AG09309 (cell line): Measurements from ENCODE around the gene PPHLN1.

Experiments
- DNase-seq: peaks from one replicate; pipeline ENCODE4 v3.0.0-alpha.2; 2010; ENCODE audit warnings: low read depth
- H3K4me3 ChIP-seq: 2 replicates; pipeline ENCODE4 v1.5.1; 2011; ENCODE audit warnings: mild to moderate bottlenecking, low read depth, low read length, moderate library complexity; ENCODE audit not compliant: control insufficient read depth
- TF ChIP-seq, protein P1 (sequence below): IDR thresholded peaks from 2 replicates; pipeline ENCODE4 v1.5.1; 2011; ENCODE audit warnings: mild to moderate bottlenecking, low read depth, low read length, inconsistent platforms; ENCODE audit not compliant: insufficient read depth, control insufficient read depth; ENCODE audit errors: missing control alignments

PPHLN1 gene

DNA sequence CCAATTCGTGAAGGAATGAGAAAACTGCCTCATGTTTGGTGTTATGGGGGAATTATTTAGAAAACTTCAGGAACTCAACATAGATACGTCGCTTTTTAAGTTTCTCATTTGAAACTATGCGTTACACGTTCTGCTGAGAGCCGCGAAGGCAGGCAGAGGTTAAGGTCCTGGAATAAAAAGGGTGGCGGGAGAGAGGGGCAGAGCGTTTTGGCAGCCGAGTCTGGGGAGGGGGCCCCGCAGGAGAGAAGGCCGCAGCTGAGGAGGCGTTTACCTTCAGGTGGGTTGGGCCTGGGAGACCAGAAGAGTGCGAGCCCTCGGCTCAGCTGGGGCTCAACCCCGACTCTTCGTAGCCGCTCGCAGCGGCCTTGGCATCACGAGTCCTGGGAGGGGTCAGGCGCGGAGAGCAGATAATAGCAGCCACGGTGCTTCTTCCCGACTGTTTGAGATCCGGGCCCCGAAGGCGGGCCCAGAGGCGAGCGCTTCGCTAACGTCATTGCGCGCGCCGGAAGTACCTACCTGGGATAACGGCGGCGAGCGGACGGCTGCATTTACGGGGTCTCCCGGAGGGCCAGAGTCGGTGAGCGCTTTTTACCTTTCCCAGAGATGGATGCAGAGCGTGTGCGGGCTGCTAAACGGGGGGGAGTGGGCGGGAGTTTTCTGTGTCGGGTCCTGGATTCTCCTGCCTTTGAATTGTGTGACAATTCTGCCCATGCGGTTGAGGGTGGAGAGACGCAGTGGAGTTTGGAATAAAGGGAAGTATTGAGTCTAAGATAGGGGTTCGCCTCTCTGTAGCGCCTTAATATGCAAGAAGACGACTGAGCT is at the start of gene PPHLN1, which contains the start of gene ZCRB1:
Gene PPHLN1, plus strand, starts transcription at position 515 of the 822 bp plus-strand sequence. CDS start 9,736 bp downstream, outside the sequence.
Gene ZCRB1, minus strand, starts transcription at position 442 of the 822 bp plus-strand sequence. CDS start 1,992 bp downstream, outside the sequence.
- TF ChIP-seq, protein P1, sequence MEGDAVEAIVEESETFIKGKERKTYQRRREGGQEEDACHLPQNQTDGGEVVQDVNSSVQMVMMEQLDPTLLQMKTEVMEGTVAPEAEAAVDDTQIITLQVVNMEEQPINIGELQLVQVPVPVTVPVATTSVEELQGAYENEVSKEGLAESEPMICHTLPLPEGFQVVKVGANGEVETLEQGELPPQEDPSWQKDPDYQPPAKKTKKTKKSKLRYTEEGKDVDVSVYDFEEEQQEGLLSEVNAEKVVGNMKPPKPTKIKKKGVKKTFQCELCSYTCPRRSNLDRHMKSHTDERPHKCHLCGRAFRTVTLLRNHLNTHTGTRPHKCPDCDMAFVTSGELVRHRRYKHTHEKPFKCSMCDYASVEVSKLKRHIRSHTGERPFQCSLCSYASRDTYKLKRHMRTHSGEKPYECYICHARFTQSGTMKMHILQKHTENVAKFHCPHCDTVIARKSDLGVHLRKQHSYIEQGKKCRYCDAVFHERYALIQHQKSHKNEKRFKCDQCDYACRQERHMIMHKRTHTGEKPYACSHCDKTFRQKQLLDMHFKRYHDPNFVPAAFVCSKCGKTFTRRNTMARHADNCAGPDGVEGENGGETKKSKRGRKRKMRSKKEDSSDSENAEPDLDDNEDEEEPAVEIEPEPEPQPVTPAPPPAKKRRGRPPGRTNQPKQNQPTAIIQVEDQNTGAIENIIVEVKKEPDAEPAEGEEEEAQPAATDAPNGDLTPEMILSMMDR = no peak

DNA sequence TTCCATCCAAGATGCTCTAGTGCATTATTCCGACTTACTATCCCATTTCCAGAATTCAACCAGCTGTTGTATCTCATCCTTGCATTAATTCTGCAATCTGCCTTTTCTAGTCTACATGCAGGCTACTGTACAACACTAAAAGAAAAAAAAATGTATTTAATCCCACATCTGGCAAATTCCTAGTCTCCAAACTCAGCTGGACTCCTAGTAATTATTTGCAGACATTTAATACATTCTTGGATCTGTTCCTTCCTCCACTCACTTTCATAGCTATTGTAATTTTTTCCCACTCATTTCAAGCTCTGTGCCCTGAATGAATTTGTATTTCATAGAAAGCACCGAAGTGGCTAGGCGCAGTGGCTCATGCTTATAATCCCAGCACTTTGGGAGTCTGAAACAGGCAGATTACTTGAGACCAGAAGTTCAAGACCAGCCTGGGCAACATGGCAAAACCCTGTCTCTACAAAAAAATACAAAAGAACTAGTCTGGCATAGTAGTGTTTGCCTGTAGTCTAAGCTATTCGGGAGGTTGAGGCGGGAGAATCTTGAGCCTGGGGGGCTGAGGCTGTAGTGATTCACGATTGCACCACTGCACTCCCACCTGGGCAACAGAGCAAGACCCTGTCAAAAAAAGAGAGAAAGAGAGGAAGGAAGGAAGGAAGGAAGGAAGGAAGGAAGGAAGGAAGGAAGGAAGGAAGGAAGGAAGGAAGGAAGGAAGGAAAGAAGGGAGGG is 48.4 kb upstream of the PPHLN1 start:
- H3K4me3 ChIP-seq = no peak overlapping the region
- DNase-seq = no peak
- TF ChIP-seq, protein P1 = no peak

More for the DNA sequence above, at the start of gene PPHLN1, which contains the start of gene ZCRB1:
- H3K4me3 ChIP-seq = peak within 1 kb of the TSS; percentile 65
- DNase-seq = peak; percentile 14

DNA sequence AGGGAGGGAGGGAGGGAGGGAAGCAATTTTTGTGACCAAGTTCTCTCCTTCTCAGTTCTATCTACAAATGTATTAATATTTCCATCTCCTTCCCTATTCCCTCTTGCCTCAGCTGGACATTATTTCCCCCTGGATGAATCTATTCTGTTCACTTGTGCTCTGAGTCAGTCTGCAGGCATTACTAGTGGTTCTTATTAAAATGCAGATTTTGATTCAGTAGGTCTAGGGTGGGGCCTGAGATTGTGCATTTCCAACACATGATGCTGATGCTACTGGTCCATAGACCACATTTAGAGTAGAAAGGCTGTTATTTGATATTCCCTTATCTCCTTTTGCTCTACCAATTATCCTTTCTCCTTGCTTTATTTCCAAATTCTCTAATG is 47.8 kb upstream of the PPHLN1 start:
- no peak for DNase-seq
- TF ChIP-seq, protein P1 = no peak
- no peak overlapping the region for H3K4me3 ChIP-seq

DNA sequence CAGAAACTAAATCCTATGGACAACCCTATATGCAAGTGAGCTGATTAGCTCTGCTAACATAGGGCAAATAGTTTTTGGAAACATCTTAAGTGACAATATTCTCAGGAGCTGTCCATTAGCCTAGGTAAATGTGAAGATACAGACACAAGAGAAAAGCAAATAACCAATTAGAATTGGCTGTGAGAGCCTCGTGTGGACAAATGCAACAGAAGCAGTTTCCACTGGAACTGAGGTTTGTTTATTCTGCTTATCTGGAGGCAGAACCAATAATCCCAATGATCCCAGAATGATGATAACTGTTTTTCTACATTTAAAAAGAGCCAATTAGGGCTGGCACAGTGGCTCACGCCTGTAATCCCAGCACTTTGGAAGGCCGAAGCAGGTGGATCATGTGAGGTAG is 44.7 kb upstream of the PPHLN1 start:
- H3K4me3 ChIP-seq = no peak overlapping the region
- DNase-seq = no peak
- TF ChIP-seq, protein P1 = no peak

- no peak overlapping the region for H3K4me3 ChIP-seq
- DNase-seq = no peak
- TF ChIP-seq, protein P1 = no peak
Measured at GRCh38 chr12:42281844-42282243, 44.1 kb upstream of the PPHLN1 start.

GRCh38 chr12:42282294-42282693 is 43.7 kb upstream of the PPHLN1 start:
- no peak overlapping the region for H3K4me3 ChIP-seq
- TF ChIP-seq, protein P1 = no peak
- DNase-seq = no peak
